HG03064 (cell line): ENCODE data around the gene WDR1.
"Not testable (repeated sequence)": the region's sequence is repeated elsewhere in the genome, so short reads cannot be mapped to it uniquely, and the experiment has no call there.

Experiments used
- ATAC-seq: cut with Tn5 transposase; IDR thresholded peaks from one replicate; pipeline ENCODE4 v1.9.1; 2021; ENCODE audit warnings: low read depth; ENCODE audit not compliant: unreplicated experiment

Gene WDR1

GRCh38 chr4:10131202-10131601, 14.6 kb upstream of the WDR1 start:
- no peak for ATAC-seq

- ATAC-seq, result no peak
Observed at GRCh38 chr4:10130178-10130888, 13.7 kb upstream of the WDR1 start.

DNA sequence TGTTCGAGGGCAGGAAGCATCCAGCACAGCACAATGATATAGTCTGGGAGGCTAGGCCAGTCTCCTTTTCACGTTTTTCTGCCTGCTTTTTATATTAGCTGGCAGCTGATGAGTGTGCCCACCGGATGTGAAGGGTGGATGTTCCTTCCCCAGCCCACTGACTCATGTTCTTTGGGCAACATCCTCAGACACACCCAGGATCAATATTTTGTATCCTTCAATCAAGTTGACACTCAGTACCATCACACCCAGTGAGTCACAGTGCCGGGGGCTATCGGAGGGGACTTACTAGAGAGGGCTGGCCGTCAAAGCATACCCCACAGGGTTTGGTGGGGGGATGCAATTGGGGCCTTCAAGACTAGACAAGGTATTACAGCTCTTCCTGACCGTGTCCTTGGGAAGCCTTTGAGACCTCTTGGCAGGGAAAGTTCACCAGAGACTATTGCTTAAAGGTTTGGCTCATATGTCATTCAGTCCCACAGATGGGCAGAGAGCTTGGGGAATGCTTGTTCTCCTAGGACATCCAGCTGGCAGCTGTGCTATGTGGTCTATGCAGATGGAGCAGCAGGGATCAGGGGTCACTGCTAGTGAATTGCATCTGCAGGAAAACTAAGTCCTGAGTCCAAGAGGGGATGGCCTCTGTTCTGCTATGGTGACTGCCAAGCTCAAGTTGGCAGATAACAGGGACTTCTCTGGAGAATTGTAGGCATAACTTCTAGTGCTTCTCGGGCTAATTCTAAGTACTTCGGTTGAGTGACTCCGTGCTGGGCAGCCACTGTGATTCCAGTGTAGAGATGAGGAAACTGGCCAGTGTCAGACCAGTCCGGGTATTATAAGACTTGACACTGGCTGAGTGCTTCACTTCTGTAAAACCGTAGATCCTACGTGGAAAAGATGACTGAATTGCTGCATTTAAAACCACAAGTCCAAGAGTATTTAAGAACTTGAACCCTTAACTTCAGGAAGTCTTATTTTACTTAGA, 12.9 kb upstream of the WDR1 start:
- ATAC-seq, result no peak

- no peak for ATAC-seq
Observed at GRCh38 chr4:10128761-10129160, 12.2 kb upstream of the WDR1 start.

GRCh38 chr4:10127531-10127930, 10.9 kb upstream of the WDR1 start:
- not testable (repeated sequence) for ATAC-seq

DNA sequence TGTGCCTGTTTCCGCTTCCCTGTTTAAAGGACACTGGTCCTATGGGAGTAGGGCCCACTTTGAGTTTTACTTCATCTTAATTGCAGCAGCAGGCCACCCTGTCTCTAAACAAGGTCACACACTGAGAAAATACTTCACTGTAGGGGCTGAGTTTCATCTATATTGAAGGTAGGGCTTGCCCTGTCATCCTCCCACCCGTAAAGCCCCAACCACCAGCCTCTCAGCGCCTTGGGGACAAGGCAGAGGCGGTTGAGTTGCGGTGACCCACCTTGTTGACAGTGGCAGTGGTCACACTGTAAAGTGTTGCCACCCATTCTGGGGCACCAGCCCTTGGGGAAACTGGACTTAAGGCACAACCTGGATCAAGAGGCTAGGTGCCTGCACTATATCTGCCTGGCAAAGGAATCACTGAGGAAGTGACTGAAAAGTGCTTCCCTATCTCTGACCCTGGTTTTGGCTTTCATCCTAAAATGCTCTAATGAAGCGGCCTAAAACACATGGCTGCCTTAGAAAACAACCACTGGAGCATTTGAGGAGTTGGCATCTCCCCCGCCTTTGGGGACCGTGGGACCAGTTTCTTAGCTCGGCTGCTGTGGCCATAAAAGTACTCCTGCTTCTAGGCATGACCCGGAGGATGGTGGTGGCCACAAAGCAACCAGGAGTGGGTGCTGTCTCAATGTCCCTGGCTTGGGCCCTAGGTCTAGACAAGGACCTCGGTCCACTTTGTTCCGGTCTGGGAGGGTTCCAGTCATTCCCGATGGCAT, 7.8 kb upstream of the WDR1 start:
- no peak for ATAC-seq

GRCh38 chr4:10123227-10124101, 6.9 kb upstream of the WDR1 start:
- no peak for ATAC-seq

- no peak for ATAC-seq
Observed at GRCh38 chr4:10122236-10122932, 5.8 kb upstream of the WDR1 start.

DNA sequence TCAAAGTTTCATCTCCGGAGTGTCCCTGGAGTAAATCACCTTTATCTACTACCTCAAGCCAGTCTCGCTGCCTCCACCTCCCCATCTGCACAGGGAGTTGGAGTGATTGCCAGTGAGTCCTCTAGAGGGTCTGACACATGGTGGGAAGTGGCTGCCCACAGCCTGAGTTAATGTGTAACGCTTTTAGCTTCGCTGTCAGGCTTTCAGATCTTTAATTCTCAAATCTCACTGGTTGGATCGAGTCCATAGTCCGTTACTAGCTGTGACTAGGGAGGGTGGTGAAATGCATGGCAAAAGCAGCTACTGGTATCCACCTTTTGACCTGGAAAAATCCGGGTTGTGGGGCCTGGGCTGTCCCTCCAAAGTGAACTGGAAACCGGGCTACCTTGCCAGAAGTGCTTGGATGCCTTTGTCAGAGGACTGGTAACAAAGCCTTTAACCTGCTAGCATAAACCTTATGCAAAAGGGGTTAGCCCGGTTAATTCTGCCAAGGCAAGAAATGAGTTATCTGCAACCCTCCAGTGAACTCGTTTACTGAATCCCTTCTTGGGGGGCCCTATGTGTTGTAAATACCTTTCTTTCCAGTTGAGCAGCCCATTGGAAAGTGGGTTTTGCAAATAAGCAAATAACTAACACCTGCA, 5.1 kb upstream of the WDR1 start:
- no peak for ATAC-seq

DNA sequence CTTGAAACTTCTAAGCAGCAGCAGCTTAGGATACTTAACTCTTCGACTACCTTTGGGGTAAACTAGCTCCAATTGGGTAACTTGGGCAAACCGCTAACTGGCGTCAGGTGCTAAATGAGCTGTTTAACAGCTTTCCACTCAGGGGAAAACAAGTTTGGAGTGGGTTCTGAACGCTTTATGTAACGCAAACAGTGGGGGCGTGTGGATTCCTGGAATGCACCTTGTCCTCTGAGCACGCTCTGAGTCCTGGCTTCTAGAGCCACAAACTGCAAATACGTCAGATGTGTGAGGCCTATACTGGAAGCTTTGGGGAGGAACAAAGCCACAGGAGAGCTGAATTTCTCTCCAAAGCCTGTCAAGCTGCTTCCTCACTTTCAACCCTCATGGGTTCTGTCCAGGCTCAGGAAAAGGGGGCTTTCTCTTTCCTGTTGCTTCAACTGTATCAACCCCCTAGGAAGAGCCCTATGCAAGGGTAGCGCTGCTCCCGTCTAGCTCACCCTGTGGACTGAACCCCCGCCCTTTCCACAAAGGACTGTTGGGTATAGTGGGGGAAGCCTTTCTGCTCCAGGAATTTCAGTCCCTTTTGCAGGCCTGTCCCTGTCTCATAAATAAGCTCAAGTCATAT, 4.5 kb upstream of the WDR1 start:
- no peak for ATAC-seq

- ATAC-seq, result no peak
Observed at GRCh38 chr4:10119773-10120172, 3.2 kb upstream of the WDR1 start.

DNA sequence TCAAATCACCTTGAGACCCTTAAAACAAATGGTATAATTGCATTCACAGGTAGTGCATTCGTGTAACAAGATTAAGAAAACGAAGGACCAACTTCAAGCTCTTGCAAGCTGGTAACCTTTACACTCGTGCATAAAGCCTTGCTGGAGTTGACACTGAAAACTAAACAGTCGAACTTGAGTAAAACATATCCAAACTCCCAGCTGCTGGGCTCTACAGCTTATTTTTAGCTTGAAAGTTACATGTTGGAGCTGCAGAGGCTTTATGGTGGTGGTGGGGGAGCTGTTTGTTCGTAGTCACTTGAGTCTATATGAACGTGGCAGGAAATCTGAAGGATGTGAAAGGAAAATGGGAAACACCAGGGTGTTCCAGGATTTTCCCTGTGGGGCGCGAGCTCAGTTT, 2.7 kb upstream of the WDR1 start:
- ATAC-seq, result no peak

GRCh38 chr4:10118048-10119004, 1.7 kb upstream of the WDR1 start:
- no peak for ATAC-seq

DNA sequence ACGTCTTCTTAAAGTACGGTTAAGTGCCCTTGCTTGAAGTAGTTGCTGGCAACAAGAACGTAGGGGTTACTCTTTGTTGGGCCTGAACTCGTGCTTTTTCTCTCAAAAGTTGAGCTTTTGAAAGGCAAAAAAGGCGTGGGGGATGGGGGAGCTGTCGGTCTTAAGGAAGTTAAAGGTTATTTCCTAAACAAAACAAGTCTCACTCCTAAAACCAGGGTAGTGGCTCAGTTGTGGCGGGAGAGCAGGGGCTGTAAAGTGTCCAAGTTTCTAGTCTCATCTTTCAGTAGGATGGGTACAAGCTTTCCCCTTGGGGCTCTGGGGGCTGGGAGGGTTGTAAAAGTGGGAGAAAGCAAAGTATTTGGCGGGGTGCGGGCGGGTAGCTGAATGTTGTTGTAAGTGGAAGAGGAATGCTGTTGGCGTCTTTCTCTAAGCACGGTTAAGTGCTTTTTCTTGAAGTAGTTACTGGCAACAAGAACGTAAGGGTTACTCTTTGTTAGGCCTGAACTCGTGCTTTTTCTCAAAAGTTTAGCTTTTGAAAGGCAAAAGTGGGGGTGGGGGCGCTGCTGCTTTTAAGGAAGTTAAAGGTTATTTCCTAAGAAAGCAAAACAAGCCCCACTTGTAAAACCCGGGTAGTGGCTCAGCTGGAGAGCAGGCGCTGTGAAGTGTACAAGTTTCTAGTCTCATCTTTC, 904 bp upstream of the WDR1 start:
- peak; percentile 19 for ATAC-seq

DNA sequence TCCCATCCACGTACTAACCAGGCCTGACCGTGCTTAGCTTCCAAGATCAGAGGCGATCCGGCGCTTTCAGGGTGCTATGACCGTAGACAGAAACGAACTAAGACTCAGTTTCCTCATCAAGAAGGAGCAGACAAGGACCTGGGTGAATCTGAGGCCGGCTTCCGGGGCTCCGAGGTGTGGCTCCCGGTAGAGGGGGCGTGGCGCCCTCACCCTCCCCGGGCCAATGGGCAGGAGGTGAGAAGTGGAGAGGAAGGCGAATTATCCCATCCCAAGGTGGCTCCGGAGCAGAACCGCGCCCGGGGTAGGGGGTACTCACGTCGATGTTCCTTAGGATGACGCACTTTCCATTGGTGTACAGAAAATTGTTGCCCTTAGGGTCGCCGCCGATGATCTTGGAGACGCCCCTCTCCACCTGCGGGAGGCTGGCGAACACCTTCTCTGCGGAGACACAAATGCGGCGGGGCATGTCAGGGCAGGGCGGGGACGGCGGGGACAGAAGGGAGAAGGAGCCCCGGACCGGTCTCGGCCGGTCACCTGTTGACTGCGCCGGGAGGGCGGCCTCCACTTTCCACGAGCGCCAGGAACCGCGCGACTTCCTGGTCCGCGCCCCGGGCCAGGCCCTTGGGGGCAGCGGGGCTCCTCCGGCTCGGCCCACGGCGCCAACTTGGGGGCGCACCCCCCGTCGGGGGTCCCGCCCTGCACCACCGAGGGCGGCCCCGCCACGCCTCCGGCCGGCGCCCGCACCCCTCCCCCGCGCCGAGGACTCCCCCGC, 616 bp downstream of the WDR1 start:
- ATAC-seq, result peak; percentile 33

- no peak for ATAC-seq
Observed at GRCh38 chr4:10115271-10115796, 1.3 kb downstream of the WDR1 start.
